GM10266 (cell line): Measurements from ENCODE around the gene ME2.
A peak's percentile ranks its signal among the peaks of the same experiment; 100 is the strongest.
"Not testable (repeated sequence)": the region's sequence is repeated elsewhere in the genome, so short reads cannot be mapped to it uniquely, and the experiment has no call there.

Experiments used
- DNase-seq: peaks from one replicate; pipeline ENCODE4 v3.0.0; 2012; ENCODE audit errors: extremely low spot score
- CTCF ChIP-seq: IDR thresholded peaks from 2 replicates; pipeline ENCODE4 v1.5.1; 2012; ENCODE audit warnings: mild to moderate bottlenecking, low read depth; ENCODE audit not compliant: control insufficient read depth, insufficient read depth; ENCODE audit errors: missing control alignments

The ME2 gene

GRCh38 chr18:50875966-50876536 lies 2.9 kb upstream of the ME2 start:
- TF ChIP-seq CTCF: no peak
- DNase-seq: no peak

GRCh38 chr18:50877545-50878265 lies 1.2 kb upstream of the ME2 start:
- no peak for DNase-seq

DNA sequence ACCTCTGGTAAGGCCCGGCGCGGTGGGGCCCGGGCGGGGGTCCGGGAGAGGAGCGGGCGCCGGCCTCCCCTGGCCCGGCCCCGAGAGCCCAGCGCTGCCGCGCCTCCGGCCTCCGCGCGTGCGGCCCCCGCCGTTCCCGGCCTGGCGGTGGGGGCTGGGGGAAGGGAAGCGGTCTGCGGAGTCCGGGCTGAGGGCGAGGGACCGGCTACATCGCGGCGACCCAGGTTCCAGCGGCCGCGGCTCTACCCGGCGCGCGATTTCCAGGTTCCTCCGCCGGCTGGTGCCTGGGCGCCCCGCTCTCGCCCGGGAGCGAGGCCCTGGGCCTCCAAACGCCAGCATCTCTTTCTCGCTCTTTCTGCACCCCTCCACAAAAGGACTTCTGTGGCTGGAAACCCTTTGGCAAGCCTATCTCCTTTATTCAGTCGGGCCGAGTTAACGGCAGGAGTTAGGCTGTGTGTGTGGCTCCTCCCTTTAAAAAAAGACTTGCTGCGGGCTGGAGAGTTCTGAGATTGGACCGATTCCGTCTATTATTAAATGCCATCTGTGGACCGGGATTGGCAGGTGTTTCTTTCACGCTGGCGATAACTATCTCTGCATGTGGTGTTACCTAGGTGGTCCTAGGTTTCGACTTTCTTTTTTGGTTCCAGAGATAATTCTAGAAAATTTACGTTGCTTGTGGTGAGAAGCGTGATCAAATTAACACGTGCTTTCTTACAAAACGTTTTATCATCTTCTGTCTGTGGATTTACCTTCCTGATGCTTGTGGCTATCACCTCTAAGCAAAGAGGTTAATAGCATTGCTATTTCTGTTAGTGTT lies 592 bp downstream of the ME2 start:
- TF ChIP-seq CTCF: no peak
- peak; percentile 43 for DNase-seq

More at GRCh38 chr18:50877545-50878265, 1.2 kb upstream of the ME2 start:
- no peak for TF ChIP-seq CTCF

DNA sequence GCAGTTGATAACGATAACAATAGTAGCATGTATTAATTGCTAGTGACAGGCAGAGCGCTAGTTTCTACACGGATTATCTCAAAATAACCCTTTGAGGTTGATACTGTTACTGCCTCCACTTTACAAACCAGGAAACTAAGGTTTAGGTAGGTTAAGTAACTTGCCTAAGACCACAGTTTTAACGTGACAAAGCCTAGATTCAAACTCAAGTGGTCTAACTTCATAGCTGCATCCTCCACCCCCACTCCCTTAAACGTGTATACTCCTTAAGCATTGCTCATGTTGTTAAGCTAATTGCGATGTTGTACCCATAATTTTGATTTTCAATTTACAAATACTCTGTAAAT lies 1.2 kb downstream of the ME2 start:
- no peak for TF ChIP-seq CTCF
- peak; percentile 37 for DNase-seq

DNA sequence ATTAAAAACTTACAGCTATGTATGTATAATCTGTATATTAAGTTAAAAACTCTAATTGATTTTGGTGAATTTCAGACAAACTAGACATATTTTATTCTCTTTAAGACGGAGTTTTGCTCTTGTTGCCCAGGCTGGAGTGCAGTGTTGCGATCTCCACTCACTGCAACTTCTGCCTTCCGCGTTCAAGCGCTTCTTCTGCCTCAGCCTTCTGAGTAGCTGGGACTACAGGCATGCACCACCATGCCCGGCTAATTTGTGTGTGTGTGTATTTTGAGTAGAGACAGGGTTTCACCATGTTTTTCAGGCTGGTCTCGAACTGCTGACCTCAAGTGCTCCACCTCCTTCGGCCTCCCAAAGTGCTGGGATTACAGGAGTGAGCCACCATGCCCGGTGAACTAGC lies 2.0 kb downstream of the ME2 start:
- not testable (repeated sequence) for DNase-seq

DNA sequence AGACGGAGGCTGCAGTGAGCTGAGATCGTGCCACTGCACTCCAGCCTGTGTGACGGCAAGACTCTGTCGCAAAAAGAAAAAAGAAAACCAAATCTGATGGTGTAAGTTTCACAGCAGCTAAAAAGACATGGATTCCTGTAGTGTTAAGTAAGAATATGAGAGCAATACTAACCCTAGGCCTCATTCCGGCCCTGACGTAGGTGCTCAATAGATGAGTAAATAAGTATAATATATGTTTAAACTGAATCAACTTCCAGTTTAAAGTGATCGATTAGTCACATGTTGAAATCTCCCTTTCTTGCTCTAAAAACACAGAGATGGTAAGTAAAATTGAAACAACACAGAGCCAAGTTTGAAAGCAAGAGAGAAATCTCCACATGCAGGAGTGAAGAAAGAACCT lies 8.0 kb downstream of the ME2 start:
- no peak for TF ChIP-seq CTCF
- no peak for DNase-seq

DNA sequence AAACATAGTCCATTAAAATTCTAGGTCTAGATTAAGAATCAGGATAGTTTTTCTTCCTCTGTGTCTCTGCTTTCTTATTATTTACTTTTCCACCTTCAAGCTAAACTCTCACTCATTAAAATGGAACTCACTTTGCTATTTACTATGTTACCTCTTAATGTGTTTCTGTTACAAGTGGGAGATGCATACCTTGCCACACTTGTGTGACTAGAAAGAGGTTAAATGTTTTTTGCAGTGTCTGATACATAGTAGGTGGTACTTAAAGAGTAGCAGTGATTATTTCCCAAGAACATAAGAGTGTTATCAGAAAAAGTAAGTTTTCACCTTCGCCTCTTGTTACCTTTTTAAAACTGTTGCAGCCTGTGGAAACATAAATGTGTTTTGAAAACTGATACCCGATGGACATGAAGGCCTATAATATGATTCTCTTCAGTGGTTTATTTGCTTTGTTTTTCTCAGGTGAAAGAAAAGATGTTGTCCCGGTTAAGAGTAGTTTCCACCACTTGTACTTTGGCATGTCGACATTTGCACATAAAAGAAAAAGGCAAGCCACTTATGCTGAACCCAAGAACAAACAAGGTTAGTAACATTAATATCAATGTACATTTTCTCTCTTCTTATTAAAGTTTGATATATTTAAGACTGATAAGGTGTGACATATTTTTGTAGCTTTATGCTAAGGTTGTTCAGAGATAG lies 16.6 kb downstream of the ME2 start:
- DNase-seq: no peak
- TF ChIP-seq CTCF: no peak
